ENCODE measurements around the gene POLA1.
"Not testable (repeated sequence)": the region's sequence is repeated elsewhere in the genome, so short reads cannot be mapped to it uniquely, and the experiment has no call there.

Gene POLA1

GRCh38 chrX:24859211-24859841 is 165.6 kb downstream of the POLA1 start (continued):
- no peak for TF ChIP-seq BACH2 (CRISPR knock-in tag; IDR thresholded peaks at IDR 0.05; ENCODE audit: borderline replicate concordance)

GRCh38 chrX:24860140-24860539 is 166.4 kb downstream of the POLA1 start:
- no peak for ATAC-seq
- TF ChIP-seq TCF4 (CRISPR knock-in tag; IDR thresholded peaks at IDR 0.05; ENCODE audit: borderline replicate concordance): no peak
- no peak for TF ChIP-seq ARNTL (CRISPR knock-in tag; IDR thresholded peaks at IDR 0.05; ENCODE audit: borderline replicate concordance, low read depth)
- no peak for TF ChIP-seq ZNF565 (CRISPR knock-in tag; conservative IDR thresholded peaks at IDR 0.05; ENCODE audit: low read depth)
- no peak for TF ChIP-seq ZC3H10 (CRISPR knock-in tag; IDR thresholded peaks at IDR 0.05)
- TF ChIP-seq PATZ1 (CRISPR knock-in tag; IDR thresholded peaks at IDR 0.05; ENCODE audit: borderline replicate concordance): no peak
- TF ChIP-seq TSHZ2 (CRISPR knock-in tag; IDR thresholded peaks at IDR 0.05): no peak
- no peak for TF ChIP-seq CSDC2 (CRISPR knock-in tag; IDR thresholded peaks at IDR 0.05)
- TF ChIP-seq ZNF8 (CRISPR knock-in tag; IDR thresholded peaks at IDR 0.05): no peak
- TF ChIP-seq OSR1 (CRISPR knock-in tag; IDR thresholded peaks at IDR 0.05): no peak
- TF ChIP-seq RARB (CRISPR knock-in tag; IDR thresholded peaks at IDR 0.05): no peak
- TF ChIP-seq TOX (CRISPR knock-in tag; IDR thresholded peaks at IDR 0.05; ENCODE audit: borderline replicate concordance): no peak
- no peak for TF ChIP-seq SNAI2 (CRISPR knock-in tag; IDR thresholded peaks at IDR 0.05)
- no peak for TF ChIP-seq ZFP30 (CRISPR knock-in tag; IDR thresholded peaks at IDR 0.05)
- no peak for TF ChIP-seq ESRRG (CRISPR knock-in tag; IDR thresholded peaks at IDR 0.05)
- TF ChIP-seq, protein P1, sequence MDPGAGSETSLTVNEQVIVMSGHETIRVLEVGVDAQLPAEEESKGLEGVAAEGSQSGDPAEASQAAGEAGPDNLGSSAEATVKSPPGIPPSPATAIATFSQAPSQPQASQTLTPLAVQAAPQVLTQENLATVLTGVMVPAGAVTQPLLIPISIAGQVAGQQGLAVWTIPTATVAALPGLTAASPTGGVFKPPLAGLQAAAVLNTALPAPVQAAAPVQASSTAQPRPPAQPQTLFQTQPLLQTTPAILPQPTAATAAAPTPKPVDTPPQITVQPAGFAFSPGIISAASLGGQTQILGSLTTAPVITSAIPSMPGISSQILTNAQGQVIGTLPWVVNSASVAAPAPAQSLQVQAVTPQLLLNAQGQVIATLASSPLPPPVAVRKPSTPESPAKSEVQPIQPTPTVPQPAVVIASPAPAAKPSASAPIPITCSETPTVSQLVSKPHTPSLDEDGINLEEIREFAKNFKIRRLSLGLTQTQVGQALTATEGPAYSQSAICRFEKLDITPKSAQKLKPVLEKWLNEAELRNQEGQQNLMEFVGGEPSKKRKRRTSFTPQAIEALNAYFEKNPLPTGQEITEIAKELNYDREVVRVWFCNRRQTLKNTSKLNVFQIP (CRISPR knock-in tag; IDR thresholded peaks at IDR 0.05; ENCODE audit: borderline replicate concordance, low read depth): no peak

- no peak for TF ChIP-seq PPARA (CRISPR knock-in tag; IDR thresholded peaks at IDR 0.05; ENCODE audit: borderline replicate concordance)
- TF ChIP-seq CREB5 (CRISPR knock-in tag; IDR thresholded peaks at IDR 0.05; ENCODE audit: low read depth): no peak
- TF ChIP-seq TOX (CRISPR knock-in tag; IDR thresholded peaks at IDR 0.05; ENCODE audit: borderline replicate concordance): no peak
- TF ChIP-seq ZFP30 (CRISPR knock-in tag; IDR thresholded peaks at IDR 0.05): no peak
- TF ChIP-seq OSR1 (CRISPR knock-in tag; IDR thresholded peaks at IDR 0.05): no peak
- no peak for TF ChIP-seq ARNTL (CRISPR knock-in tag; IDR thresholded peaks at IDR 0.05; ENCODE audit: borderline replicate concordance, low read depth)
- no peak for TF ChIP-seq CSDC2 (CRISPR knock-in tag; IDR thresholded peaks at IDR 0.05)
- no peak for TF ChIP-seq ZNF8 (CRISPR knock-in tag; IDR thresholded peaks at IDR 0.05)
- TF ChIP-seq ISL1 (CRISPR knock-in tag; IDR thresholded peaks at IDR 0.05): no peak
- TF ChIP-seq, protein P2, sequence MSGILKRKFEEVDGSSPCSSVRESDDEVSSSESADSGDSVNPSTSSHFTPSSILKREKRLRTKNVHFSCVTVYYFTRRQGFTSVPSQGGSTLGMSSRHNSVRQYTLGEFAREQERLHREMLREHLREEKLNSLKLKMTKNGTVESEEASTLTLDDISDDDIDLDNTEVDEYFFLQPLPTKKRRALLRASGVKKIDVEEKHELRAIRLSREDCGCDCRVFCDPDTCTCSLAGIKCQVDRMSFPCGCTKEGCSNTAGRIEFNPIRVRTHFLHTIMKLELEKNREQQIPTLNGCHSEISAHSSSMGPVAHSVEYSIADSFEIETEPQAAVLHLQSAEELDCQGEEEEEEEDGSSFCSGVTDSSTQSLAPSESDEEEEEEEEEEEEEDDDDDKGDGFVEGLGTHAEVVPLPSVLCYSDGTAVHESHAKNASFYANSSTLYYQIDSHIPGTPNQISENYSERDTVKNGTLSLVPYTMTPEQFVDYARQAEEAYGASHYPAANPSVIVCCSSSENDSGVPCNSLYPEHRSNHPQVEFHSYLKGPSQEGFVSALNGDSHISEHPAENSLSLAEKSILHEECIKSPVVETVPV (CRISPR knock-in tag; IDR thresholded peaks at IDR 0.05): no peak
- TF ChIP-seq ZNF70 (CRISPR knock-in tag; IDR thresholded peaks at IDR 0.05): no peak
- no peak for TF ChIP-seq RARB (CRISPR knock-in tag; IDR thresholded peaks at IDR 0.05)
- no peak for TF ChIP-seq PATZ1 (CRISPR knock-in tag; IDR thresholded peaks at IDR 0.05; ENCODE audit: borderline replicate concordance)
- TF ChIP-seq, protein P1 (CRISPR knock-in tag; IDR thresholded peaks at IDR 0.05; ENCODE audit: borderline replicate concordance, low read depth): no peak
- no peak for TF ChIP-seq SNAI2 (CRISPR knock-in tag; IDR thresholded peaks at IDR 0.05)
- no peak for TF ChIP-seq BACH2 (CRISPR knock-in tag; IDR thresholded peaks at IDR 0.05; ENCODE audit: borderline replicate concordance)
- no peak for TF ChIP-seq ZNF565 (CRISPR knock-in tag; conservative IDR thresholded peaks at IDR 0.05; ENCODE audit: low read depth)
- TF ChIP-seq ESRRG (CRISPR knock-in tag; IDR thresholded peaks at IDR 0.05): no peak
- no peak for TF ChIP-seq ZFP3 (CRISPR knock-in tag; IDR thresholded peaks at IDR 0.05)
- no peak for TF ChIP-seq GLIS3 (CRISPR knock-in tag; IDR thresholded peaks at IDR 0.05)
Observed at GRCh38 chrX:24862343-24862742, 168.6 kb downstream of the POLA1 start.

DNA sequence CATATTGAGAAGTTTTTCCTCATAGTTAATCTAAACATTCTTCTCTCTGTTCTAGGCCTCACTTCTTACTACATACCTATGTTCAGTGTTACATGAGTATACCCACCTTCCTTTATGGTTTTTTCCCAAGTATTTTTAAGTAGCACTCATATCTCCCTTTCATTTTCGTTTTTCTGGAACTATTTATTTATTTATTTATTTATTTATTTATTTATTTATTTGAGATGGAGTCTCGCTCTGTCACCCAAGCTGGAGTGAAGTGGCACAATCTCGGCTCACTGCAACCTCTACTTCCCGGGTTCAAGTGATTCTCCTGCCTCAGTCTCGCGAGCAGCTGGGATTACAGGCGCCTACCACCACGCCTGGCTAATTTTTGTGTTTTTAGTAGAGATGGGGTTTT is 170.1 kb downstream of the POLA1 start:
- ATAC-seq: not testable (repeated sequence)

More at GRCh38 chrX:24862343-24862742, 168.6 kb downstream of the POLA1 start:
- ATAC-seq: no peak
